Measurements from ENCODE around the gene CCIN.

The CCIN gene

GRCh38 chr9:36194326-36195000 lies 25.3 kb downstream of the CCIN start:
- no peak for DNase-seq

DNA sequence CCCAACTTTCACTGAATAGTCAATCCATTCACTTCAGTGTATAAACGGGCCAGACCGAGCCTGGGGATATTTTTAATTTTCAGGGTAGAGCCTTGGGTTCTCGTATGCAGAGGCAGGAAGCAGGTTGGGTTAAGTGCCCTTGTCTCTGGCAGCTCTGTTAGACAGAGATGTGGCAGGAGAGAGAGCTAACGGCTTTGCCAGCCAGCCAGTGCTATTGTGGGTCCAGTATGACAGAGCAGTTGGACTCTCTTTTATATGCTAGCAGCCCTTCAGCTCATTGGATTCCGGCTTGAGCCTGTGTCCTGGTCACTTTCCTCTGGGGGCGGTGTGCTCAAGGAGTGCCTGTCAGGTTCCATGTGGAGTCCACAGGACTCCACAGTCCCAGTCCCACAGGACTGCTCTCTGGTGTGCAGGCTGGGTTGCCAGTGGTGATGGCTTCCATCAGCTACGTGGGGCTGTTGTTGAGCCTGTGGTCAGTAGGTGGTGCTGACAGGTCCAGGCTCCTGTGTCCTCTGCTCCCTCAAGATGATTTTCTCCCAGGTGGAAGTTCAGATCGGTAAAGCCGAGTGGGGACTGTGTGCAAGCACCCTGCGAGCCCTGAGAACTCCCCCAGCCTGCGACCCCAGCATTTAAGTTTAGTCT lies 35.8 kb downstream of the CCIN start:
- peak; percentile 35 for DNase-seq

DNA sequence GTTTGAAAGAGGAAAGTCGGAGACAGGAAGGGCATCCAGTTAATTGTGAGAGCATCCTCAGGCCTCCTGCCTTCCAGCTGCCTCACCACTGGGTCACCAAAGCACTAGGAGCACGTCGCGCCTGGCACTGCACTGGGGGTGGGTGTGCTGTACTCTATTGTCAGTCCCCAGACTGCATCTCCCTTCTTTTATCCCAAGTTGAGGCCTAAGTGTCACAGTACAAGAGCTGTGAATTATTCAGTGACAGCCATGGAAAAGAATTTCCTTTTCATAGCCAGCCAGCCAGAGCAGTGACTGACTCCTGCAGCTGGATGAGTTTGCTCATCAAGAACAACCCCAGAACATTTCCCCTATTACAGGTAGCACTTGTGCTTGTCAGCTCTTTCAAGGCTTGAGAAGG lies 37.8 kb downstream of the CCIN start:
- peak; percentile 37 for DNase-seq

DNA sequence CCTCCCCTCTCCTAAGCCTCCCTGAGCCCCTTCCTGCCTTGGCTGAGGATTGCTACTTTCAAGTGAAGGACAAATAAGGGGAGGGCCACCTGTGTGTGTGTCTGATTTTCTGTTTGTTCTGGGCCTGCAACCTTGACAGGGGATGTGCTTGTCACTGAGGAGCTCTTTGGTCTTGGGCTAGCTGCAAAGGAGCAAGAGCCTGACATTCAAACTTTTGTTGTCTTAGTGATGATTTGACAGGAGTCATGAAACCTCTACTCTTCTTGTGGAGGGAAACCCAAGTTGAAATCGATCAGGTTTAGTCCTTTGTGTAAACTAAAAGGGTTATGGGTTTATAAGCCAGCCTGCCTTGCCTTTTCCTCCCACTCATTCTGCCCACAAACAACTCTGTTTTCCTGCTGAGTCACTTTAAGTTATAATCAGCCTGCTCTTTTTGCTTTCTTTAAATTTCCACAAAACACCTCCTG lies 38.4 kb downstream of the CCIN start:
- no peak for DNase-seq

GRCh38 chr9:36208521-36209253 lies 39.5 kb downstream of the CCIN start:
- DNase-seq: no peak

GRCh38 chr9:36210722-36211121 lies 41.5 kb downstream of the CCIN start:
- DNase-seq: no peak

DNA sequence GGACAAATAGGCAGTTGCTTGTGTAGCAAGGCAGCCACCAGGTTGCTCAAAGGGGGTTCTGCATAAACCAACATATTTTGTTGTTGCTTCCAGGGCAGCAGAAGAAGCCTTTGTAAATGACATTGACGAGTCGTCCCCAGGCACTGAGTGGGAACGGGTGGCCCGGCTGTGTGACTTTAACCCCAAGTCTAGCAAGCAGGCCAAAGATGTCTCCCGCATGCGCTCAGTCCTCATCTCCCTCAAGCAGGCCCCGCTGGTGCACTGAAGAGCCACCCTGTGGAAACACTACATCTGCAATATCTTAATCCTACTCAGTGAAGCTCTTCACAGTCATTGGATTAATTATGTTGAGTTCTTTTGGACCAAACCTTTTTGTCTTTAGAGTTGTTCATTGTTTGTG lies 42.3 kb downstream of the CCIN start:
- no peak for DNase-seq

- DNase-seq: no peak
These were observed 44.2 kb downstream of the CCIN start for GRCh38 chr9:36213387-36213786.

- DNase-seq: no peak
These were observed 44.8 kb downstream of the CCIN start for GRCh38 chr9:36213989-36214388.

DNA sequence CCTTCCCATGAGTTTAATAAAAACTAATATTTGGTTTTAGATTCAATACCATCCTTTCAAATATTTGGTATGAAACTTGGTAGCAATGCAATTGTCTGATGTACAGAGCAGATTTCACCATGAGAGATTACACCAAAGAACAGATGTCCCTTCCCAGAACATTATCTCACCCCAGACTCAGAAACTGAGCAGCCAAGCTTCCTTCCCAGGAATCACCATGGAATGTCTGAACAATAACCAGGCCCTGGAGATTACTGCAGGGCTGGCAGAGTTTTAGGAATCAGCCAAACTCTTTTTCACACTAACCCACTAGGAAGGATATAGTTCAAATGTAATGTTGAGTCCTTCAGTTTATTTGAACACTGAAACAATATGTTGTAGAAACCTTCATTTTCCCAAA lies 45.4 kb downstream of the CCIN start:
- no peak for DNase-seq

DNA sequence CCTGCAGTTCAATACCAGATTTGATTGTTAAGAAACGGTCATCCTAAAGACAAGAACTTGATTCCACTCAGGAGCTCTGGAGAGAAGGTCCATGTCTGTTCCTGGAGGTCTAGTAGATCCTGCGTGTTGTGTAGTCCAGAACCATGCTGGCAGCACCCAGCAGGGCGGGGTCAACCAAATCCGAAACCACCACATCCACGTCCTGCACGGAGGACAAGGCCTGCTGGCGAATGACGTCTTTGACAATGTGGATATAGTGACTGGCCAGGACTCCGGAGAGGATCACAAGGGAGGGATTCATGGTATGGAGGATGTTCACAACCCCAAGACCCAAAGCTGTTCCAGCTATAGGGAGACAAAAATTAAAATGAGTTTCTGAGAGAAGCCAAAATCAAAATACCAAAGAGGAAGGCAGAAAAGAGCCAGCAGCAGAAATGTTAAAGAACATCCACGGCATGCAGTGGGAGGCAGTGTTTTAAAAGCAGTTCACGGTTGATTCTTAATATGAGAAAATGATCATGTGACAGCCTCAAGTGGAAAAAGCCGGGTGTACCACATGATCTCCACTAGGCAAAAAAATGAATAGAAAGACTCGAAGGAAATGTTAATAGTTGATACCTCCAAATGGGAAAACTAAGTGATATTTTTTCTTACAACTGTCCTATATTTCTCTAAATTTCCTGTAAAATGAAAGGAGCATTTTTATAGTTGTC lies 48.2 kb downstream of the CCIN start:
- no peak for DNase-seq

GRCh38 chr9:36218011-36218410 lies 48.8 kb downstream of the CCIN start:
- no peak for DNase-seq

DNA sequence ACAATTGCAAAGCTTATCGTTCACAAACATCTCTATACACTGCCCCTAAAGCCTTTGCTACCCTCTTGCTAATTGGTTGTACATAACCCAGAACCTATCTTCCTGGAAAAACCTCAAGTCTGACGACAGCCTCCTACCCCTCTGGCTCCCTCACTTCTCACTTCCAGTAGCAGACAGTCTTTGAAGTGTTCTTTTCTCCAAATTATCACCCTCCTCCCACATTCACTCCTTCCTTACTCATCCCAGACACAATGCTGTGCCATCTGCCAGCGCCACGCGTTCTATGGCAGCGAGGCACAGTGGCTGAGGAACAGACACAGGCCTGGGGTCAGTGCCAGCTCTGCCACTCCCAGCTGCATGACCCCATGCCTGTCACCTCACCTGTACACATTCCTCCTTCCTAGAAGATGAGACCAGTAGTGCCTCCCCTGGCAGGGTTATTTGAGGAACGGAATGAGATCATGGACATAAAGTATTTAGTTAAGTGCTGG lies 49.3 kb downstream of the CCIN start:
- DNase-seq: no peak

All from HCEC 1CT (cell line).